Caco-2 (cell line): ENCODE data around the gene FCN2. TPM values are rescaled to one million over a fixed set of nuclear protein-coding genes. Genes with fewer than 3 reads are reported as not detected.

Experiments
- BruUV-seq: library from RNA; stranded (reverse); fragments of 400-500 nt; replicated peaks from 2 replicates; lab custom pipeline; 2021; lab: Mats Ljungman, UMichigan
- CTCF ChIA-PET: fragments of 300-600 bp; sonication (Branson Sonifier 250); formaldehyde crosslinking; loops from one replicate; lab custom pipeline; 2022; ENCODE audit warnings: antibody characterized with exemption; lab: Charles Lee
- POLR2A ChIA-PET: fragments of 300-600 bp; sonication (Branson Sonifier 250); formaldehyde crosslinking; loops from one replicate; lab custom pipeline; 2022; ENCODE audit warnings: antibody characterized with exemption; lab: Charles Lee
- DNase-seq, 2 experiments: peaks; one replicate each; pipeline versions ENCODE4 v3.0.0 to v3.0.0-alpha.2; 2020 to 2022
- H3K27me3 ChIP-seq: replicated peaks from 2 replicates; pipeline ENCODE4 v1.6.0; 2011; ENCODE audit warnings: low read length; ENCODE audit not compliant: control insufficient read depth, insufficient read depth
- H3K36me3 ChIP-seq: 2 replicates; pipeline ENCODE4 v1.5.1; 2011; ENCODE audit warnings: low read length; ENCODE audit not compliant: control insufficient read depth, insufficient read depth
- H3K4me1 ChIP-seq: fragments of 250-450 bp; sonication (Bioruptor Pico); 2 replicates; pipeline ENCODE4 v1.5.1; 2020; ENCODE audit warnings: mild to moderate bottlenecking
- H3K4me3 ChIP-seq: 2 replicates; pipeline ENCODE4 v1.5.1; 2011; ENCODE audit warnings: low read depth, mild to moderate bottlenecking, control low read depth, low read length
- H3K9me3 ChIP-seq: fragments of 250-450 bp; sonication (Bioruptor Pico); 2 replicates; pipeline ENCODE4 v1.5.1; 2020; ENCODE audit warnings: mild to moderate bottlenecking, moderate library complexity
- H3K27ac Mint-ChIP-seq: one replicate; pipeline ENCODE4 v1.8.0; 2022; ENCODE audit warnings: mixed read lengths; ENCODE audit not compliant: unreplicated experiment
- H3K27me3 Mint-ChIP-seq: one replicate; pipeline ENCODE4 v1.8.0; 2022; ENCODE audit warnings: mixed read lengths; ENCODE audit not compliant: insufficient read depth, unreplicated experiment
- H3K36me3 Mint-ChIP-seq: one replicate; pipeline ENCODE4 v1.8.0; 2022; ENCODE audit warnings: mild to moderate bottlenecking, mixed read lengths; ENCODE audit not compliant: insufficient read depth, unreplicated experiment
- H3K4me1 Mint-ChIP-seq: one replicate; pipeline ENCODE4 v1.8.0; 2022; ENCODE audit warnings: low read depth, mixed read lengths; ENCODE audit not compliant: unreplicated experiment
- H3K4me3 Mint-ChIP-seq: one replicate; pipeline ENCODE4 v1.8.0; 2022; ENCODE audit warnings: mild to moderate bottlenecking, moderate library complexity, mixed read lengths; ENCODE audit not compliant: unreplicated experiment
- H3K9me3 Mint-ChIP-seq: one replicate; pipeline ENCODE4 v1.8.0; 2022; ENCODE audit warnings: mixed read lengths; ENCODE audit not compliant: unreplicated experiment
- CTCF ChIP-seq, 2 experiments: fragments of 200-600 bp in 1 of 2; IDR thresholded peaks; 1 replicate in 1 of 2; 2 replicates in 1 of 2; pipeline versions ENCODE4 v1.5.1 to v1.8.0; 2011 to 2022; ENCODE audit warnings: antibody characterized with exemption in 1 of 2, control low read depth in 1 of 2, inconsistent platforms in 1 of 2, low read depth in 1 of 2, low read length in 1 of 2, mild to moderate bottlenecking in 1 of 2, moderate library complexity in 1 of 2; ENCODE audit not compliant: insufficient read depth in 1 of 2, severe bottlenecking in 1 of 2, unreplicated experiment in 1 of 2
- intact Hi-C: fragments of 100-400 bp; cut with micrococcal nuclease; formaldehyde crosslinking; loops from one replicate; pipeline ENCODE4 v1.10.0; 2022; ENCODE audit not compliant: unreplicated experiment
- total RNA-seq: library from RNA; stranded (reverse); gene quantifications from 2 replicates; pipeline ENCODE4 v1.2.3, GENCODE V29; 2022

FCN2 gene
- total RNA-seq, 1 experiment from 2014 or later = not detected

- Mint-ChIP-seq H3K27ac (no peak overlapping the region), H3K4me1 (no peaks in the 10 kb centered on the region), H3K27me3 (peaks cover 7% of the 10 kb centered on the region), H3K9me3 (no peaks in the 10 kb centered on the region), H3K36me3 (no peaks in the 10 kb centered on the region), H3K4me3 (no peak overlapping the region)
- no peak for TF ChIP-seq CTCF (IDR thresholded peaks at IDR 0.05; ENCODE audit: insufficient read depth in 1 of 2, low read depth in 1 of 2, low read length in 1 of 2, severe bottlenecking in 1 of 2, unreplicated experiment in 1 of 2)
- no peak overlapping the region for H3K4me3 ChIP-seq
- no peaks in the 10 kb centered on the region; the same call in 1 of the 2 replicates for H3K27me3 ChIP-seq
- ChIA-PET CTCF (no interaction called here), POLR2A (no interaction called here)
- no peaks in the 10 kb centered on the region; the same call in 1 of the 2 replicates for H3K9me3 ChIP-seq
- H3K4me1 ChIP-seq = no peaks in the 10 kb centered on the region
- intact Hi-C loops = no loop called here
- no TSS peak for BruUV-seq
- DNase-seq = no peak
- H3K36me3 ChIP-seq = no peaks in the 10 kb centered on the region
Measured at GRCh38 chr9:134891713-134892112, 11.1 kb downstream of the FCN2 start.

GRCh38 chr9:134892221-134892620 lies 11.6 kb downstream of the FCN2 start:
- intact Hi-C loops = no loop called here
- Mint-ChIP-seq H3K27ac (no peak overlapping the region), H3K36me3 (no peaks in the 10 kb centered on the region), H3K4me3 (no peak overlapping the region), H3K27me3 (peaks cover 7% of the 10 kb centered on the region), H3K9me3 (no peaks in the 10 kb centered on the region), H3K4me1 (no peaks in the 10 kb centered on the region)
- no peak overlapping the region for H3K4me3 ChIP-seq
- no peaks in the 10 kb centered on the region for H3K4me1 ChIP-seq
- TF ChIP-seq CTCF (IDR thresholded peaks at IDR 0.05; ENCODE audit: insufficient read depth in 1 of 2, low read depth in 1 of 2, low read length in 1 of 2, severe bottlenecking in 1 of 2, unreplicated experiment in 1 of 2) = no peak
- no peaks in the 10 kb centered on the region; the same call in 1 of the 2 replicates for H3K27me3 ChIP-seq
- no peak for DNase-seq
- CTCF ChIA-PET = no interaction called here
- H3K36me3 ChIP-seq = no peaks in the 10 kb centered on the region
- POLR2A ChIA-PET = no interaction called here
- H3K9me3 ChIP-seq = no peaks in the 10 kb centered on the region; the same call in 1 of the 2 replicates
- BruUV-seq = no TSS peak

GRCh38 chr9:134892820-134893420 lies 12.3 kb downstream of the FCN2 start:
- Mint-ChIP-seq H3K4me1 (no peaks in the 10 kb centered on the region), H3K27me3 (peaks cover 7% of the 10 kb centered on the region), H3K9me3 (no peaks in the 10 kb centered on the region), H3K36me3 (no peaks in the 10 kb centered on the region), H3K27ac (no peak overlapping the region), H3K4me3 (no peak overlapping the region)
- no peaks in the 10 kb centered on the region; the same call in 1 of the 2 replicates for H3K27me3 ChIP-seq
- no TSS peak for BruUV-seq
- DNase-seq = no peak
- intact Hi-C loops = no loop called here
- no peak overlapping the region for H3K4me3 ChIP-seq
- no peak for TF ChIP-seq CTCF (IDR thresholded peaks at IDR 0.05; ENCODE audit: insufficient read depth in 1 of 2, low read depth in 1 of 2, low read length in 1 of 2, severe bottlenecking in 1 of 2, unreplicated experiment in 1 of 2)
- H3K9me3 ChIP-seq = no peaks in the 10 kb centered on the region; the same call in 1 of the 2 replicates
- ChIA-PET POLR2A (no interaction called here), CTCF (interaction anchor here (0.6 kb wide), 1 partner anchor 132 kb away, joined by 3 read pairs; no protein-coding TSS in a partner anchor)
- no peaks in the 10 kb centered on the region for H3K36me3 ChIP-seq
- no peaks in the 10 kb centered on the region for H3K4me1 ChIP-seq
